OCI-LY3 (cell line): ENCODE measurements around the gene ADARB2.

ENCODE experiments used
- H2AFZ ChIP-seq: fragments of 200-600, 300-600 bp; shearing (Covaris generic); 2 replicates; pipeline ENCODE4 v1.6.0; 2014; ENCODE audit warnings: antibody characterized with exemption, low read depth, low read length
- H3K27ac ChIP-seq: fragments of 200-600, 300-600 bp; sonication (generic); 2 replicates; pipeline ENCODE4 v1.5.1; 2014; ENCODE audit warnings: mild to moderate bottlenecking, low read length, moderate library complexity, mixed read lengths
- H3K27me3 ChIP-seq: fragments of 200-600, 300-600 bp; sonication (generic); 2 replicates; pipeline ENCODE4 v1.6.1; 2014; ENCODE audit warnings: low read depth, low read length, mixed read lengths
- H3K36me3 ChIP-seq: fragments of 200-600, 300-600 bp; sonication (generic); replicated peaks from 2 replicates; pipeline ENCODE3; 2014; ENCODE audit warnings: low read depth, low read length, mixed read lengths
- H3K4me1 ChIP-seq: fragments of 300-600, 200-600 bp; sonication (generic); 2 replicates; pipeline ENCODE4 v1.6.1; 2014; ENCODE audit warnings: low read length, mixed read lengths
- H3K4me2 ChIP-seq: fragments of 200-600, 300-600 bp; sonication (generic); 2 replicates; pipeline ENCODE4 v1.6.1; 2014; ENCODE audit warnings: low read length, mixed read lengths
- H3K4me3 ChIP-seq: fragments of 300-600, 200-600 bp; sonication (generic); 2 replicates; pipeline ENCODE4 v1.5.1; 2014; ENCODE audit warnings: antibody characterized with exemption, mild to moderate bottlenecking, low read length, moderate library complexity
- H3K79me2 ChIP-seq: fragments of 300-600, 200-600 bp; shearing (Covaris generic); 2 replicates; pipeline ENCODE4 v1.6.1; 2014; ENCODE audit warnings: mild to moderate bottlenecking, low read length, mixed read lengths
- H3K9ac ChIP-seq: fragments of 300-600, 200-600 bp; shearing (Covaris generic); 2 replicates; pipeline ENCODE4 v1.6.0; 2014; ENCODE audit warnings: mild to moderate bottlenecking, low read length, moderate library complexity
- H3K9me3 ChIP-seq: fragments of 200-600, 300-600 bp; shearing (Covaris generic); 2 replicates; pipeline ENCODE4 v1.6.1; 2014; ENCODE audit warnings: low read length, mixed read lengths; ENCODE audit not compliant: insufficient read depth
- H4K20me1 ChIP-seq: fragments of 200-600, 300-600 bp; sonication (generic); 2 replicates; pipeline ENCODE4 v1.6.1; 2016; ENCODE audit warnings: low read length, mixed read lengths; ENCODE audit not compliant: insufficient read depth
- CTCF ChIP-seq: fragments of 200-600, 300-600 bp; sonication (generic); IDR thresholded peaks from 2 replicates; pipeline ENCODE4 v1.5.1; 2014; ENCODE audit warnings: antibody characterized with exemption, low read length, low read depth
- EZH2phosphoT487 ChIP-seq: fragments of 200-600 bp; shearing (Covaris generic); IDR thresholded peaks from 2 replicates; pipeline ENCODE4 v1.6.1; 2018; ENCODE audit warnings: antibody characterized with exemption, mixed run types, low read depth

ADARB2 gene

GRCh38 chr10:1185911-1186682 is 551.2 kb downstream of the ADARB2 start:
- H3K4me2 ChIP-seq: no peak overlapping the region
- no peaks in the 10 kb centered on the region for H4K20me1 ChIP-seq
- H3K27ac ChIP-seq: no peak overlapping the region
- H2AFZ ChIP-seq: no peak overlapping the region
- no peak overlapping the region for H3K4me3 ChIP-seq
- no peaks in the 10 kb centered on the region for H3K36me3 ChIP-seq
- H3K79me2 ChIP-seq: no peaks in the 10 kb centered on the region
- H3K27me3 ChIP-seq: no peaks in the 10 kb centered on the region
- no peaks in the 10 kb centered on the region for H3K9me3 ChIP-seq
- no peak overlapping the region for H3K9ac ChIP-seq
- no peaks in the 10 kb centered on the region for H3K4me1 ChIP-seq
- no peak for TF ChIP-seq CTCF
- no peak for TF ChIP-seq EZH2phosphoT487

GRCh38 chr10:1184541-1185430 is 552.5 kb downstream of the ADARB2 start:
- Histone ChIP-seq H3K36me3 (no peaks in the 10 kb centered on the region), H3K79me2 (no peaks in the 10 kb centered on the region), H4K20me1 (no peaks in the 10 kb centered on the region), H3K4me2 (no peak overlapping the region), H3K4me3 (no peak overlapping the region), H3K27ac (no peak overlapping the region), H2AFZ (no peak overlapping the region), H3K4me1 (no peaks in the 10 kb centered on the region), H3K9me3 (no peaks in the 10 kb centered on the region), H3K9ac (no peak overlapping the region), H3K27me3 (no peaks in the 10 kb centered on the region)
- no peak for TF ChIP-seq CTCF
- TF ChIP-seq EZH2phosphoT487: no peak

GRCh38 chr10:1183701-1184100 is 553.6 kb downstream of the ADARB2 start:
- Histone ChIP-seq H3K79me2 (no peaks in the 10 kb centered on the region), H3K4me3 (no peak overlapping the region), H3K27me3 (no peaks in the 10 kb centered on the region), H3K9ac (no peak overlapping the region), H3K27ac (no peak overlapping the region), H3K4me1 (no peaks in the 10 kb centered on the region), H3K4me2 (no peak overlapping the region), H3K9me3 (no peaks in the 10 kb centered on the region), H2AFZ (no peak overlapping the region), H3K36me3 (no peaks in the 10 kb centered on the region), H4K20me1 (no peaks in the 10 kb centered on the region)
- TF ChIP-seq CTCF (no peak), EZH2phosphoT487 (no peak)

- no peaks in the 10 kb centered on the region for H3K79me2 ChIP-seq
Observed at GRCh38 chr10:1183033-1183396, 554.3 kb downstream of the ADARB2 start.

More at GRCh38 chr10:1183033-1183396, 554.3 kb downstream of the ADARB2 start:
- Histone ChIP-seq H4K20me1 (no peaks in the 10 kb centered on the region), H3K27ac (no peak overlapping the region), H3K4me1 (no peaks in the 10 kb centered on the region), H3K4me3 (no peak overlapping the region), H3K27me3 (no peaks in the 10 kb centered on the region), H3K9me3 (no peaks in the 10 kb centered on the region), H3K36me3 (no peaks in the 10 kb centered on the region), H3K9ac (no peak overlapping the region), H3K4me2 (no peak overlapping the region), H2AFZ (no peak overlapping the region)
- no peak for TF ChIP-seq CTCF
- no peak for TF ChIP-seq EZH2phosphoT487
